HG03378 (cell line): ENCODE measurements around the gene ZNF521.

Experiments
- ATAC-seq: cut with Tn5 transposase; IDR thresholded peaks from one replicate; pipeline ENCODE4 v1.9.1; 2021; ENCODE audit warnings: mild to moderate bottlenecking, moderate library complexity; ENCODE audit not compliant: unreplicated experiment

ZNF521 gene

DNA sequence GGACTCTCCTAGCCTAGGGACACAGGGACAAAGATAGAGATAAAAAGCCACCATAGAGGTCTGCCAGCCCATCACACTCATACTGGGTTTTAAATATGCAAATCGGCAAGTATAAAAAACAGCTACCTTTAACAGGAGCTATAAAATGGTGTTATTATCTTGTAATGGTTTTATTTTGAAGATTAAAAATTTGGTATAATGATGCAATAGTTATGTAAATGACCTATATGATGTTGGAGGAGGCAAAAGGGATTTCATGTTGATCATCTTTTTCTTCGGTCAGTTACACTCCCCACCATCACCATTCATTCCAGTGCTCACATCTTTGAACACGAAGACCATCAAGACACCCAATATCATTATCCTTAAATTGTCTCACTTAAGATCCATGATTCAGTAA is 11.2 kb downstream of the ZNF521 start:
- ATAC-seq: no peak

DNA sequence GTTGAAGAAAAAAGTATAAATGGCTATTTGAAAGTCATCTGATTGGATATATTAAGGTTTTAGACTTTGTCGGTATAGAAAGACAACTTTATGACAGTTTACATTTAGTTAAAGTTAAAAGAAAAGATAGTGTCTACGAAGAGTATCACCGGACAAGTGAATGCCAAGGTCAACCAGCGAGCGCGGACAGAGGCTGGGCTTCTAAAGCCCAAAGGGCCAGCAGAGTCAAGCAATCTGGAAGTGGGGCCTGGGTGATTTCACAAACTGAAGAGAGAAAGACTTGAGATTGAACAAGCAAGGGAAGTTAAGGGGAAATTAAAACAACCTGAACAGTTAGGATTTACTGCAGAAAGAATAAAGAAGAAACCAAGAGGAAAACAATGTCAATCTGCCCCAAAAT is 16.3 kb downstream of the ZNF521 start:
- no peak for ATAC-seq

DNA sequence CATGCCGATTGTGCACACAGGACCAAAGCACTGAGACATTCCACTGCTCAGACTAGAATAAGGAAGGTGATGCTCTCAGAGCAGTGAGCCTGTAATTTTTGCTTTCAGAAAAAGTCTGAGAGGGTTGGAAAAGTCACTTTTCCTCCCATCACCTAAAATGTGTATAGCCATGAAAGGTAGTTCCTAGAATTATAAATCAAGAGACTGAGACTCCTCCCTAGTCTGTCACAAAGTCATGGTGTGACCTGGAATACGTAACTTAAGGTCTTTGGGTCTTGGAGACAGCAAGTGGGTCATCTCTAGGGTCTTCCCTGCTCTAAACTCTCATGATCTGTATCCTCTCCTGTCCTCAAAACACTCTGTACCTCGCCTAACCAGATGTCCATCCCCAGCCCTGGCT is 16.9 kb downstream of the ZNF521 start:
- no peak for ATAC-seq

DNA sequence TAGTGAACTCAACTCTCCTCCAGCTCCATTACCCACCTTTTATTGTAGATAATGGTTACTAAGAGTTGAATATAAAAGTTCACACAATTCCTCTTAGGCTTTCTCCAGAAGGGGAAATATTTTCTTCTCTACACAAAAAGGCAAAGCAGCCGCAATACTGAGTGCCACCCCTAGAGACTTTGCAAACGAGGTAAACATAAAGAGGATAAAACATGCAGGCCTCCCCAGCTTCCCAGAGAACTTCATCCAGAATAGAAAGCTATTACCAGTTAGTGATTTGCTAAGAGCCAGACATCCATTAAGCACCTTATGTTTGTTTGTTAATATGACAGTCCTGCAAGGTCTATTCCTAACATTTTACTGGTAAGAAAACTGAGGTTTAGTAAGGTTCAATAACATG is 17.4 kb downstream of the ZNF521 start:
- ATAC-seq: no peak

DNA sequence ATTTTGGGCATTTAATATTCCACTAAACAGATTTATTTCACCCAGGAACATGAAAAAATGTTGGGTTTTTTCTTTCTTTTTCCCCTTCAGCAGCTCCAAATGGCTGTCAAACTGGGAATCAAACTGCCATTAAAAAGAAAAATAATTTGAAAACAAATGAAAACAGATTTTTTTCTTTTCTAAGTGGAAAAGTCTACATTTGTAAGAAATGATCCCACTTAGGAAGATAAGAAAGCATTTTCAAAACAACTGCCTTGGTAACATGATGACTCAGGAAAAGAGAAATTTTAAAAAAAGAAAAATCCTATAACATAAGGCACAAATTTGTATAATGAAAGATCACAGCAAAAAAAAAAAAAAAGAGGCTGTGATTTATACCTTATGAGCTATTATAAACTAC is 20.0 kb downstream of the ZNF521 start:
- no peak for ATAC-seq

DNA sequence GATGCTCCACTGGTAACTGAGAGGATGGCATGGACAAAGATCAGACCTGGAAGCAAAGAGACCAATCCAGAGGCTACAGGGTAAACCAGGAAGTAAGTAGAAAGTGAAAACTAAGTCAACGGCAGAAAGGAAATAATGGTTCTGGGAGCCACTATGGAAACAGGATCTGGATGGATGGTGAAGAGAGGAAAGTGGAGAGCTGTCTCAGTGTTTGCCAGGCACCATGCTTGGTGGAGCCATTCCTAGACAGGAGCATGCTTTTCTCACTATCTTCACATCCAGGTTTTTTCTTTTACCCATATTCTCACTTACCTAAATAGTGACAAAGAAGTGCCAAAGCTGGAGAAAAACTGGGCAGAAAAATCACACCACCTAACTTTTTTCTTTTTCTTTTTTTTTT is 22.2 kb downstream of the ZNF521 start:
- no peak for ATAC-seq

DNA sequence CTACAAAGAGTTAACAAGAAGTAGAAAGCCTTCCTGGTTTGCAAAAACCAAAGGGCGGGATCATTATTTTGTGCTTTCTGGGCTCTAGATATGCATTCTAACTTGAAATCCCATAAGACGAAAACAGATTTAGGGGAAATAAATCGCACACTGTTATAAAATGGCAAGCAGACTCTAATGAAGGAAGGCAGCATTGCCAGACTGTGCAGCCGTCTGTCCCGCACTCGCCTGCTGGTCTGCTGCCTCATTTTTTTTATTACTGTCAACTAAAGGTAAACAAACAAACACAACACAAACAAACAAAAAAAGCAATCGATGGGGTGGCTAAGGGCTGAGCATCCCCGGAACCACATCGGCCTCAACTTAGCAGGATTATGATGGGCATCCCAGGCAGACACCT is 24.4 kb downstream of the ZNF521 start:
- no peak for ATAC-seq

DNA sequence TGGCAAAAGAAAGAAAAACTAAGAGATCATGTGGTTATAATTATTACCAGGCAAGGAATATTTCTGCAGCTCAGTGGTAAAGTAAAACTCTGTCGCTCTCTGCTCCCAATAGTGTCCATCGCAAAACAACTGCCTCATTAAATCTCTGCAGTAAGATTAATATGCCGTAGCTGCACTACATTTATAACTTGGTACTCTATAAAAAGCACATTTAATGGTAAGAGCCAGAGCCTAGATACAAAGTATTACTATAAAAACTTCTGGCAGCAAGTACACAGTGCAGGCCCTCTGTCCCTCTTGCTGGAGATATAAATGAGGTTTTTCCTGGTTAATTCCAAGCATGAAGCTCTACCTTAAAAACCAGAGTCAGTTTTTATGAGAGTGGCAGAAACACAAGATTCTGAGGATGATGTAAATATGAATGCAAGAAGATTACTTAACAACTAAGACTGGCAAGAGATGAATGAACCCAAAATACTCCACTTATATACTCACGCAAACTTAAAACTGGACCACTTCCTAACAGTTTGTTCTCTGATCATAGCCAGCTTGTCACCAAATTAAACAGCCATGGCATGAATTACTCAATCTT is 25.5 kb downstream of the ZNF521 start:
- ATAC-seq: no peak

- ATAC-seq: no peak
Measured at GRCh38 chr18:25322806-25323205, 29.2 kb downstream of the ZNF521 start.

GRCh38 chr18:25316381-25317018 is 35.5 kb downstream of the ZNF521 start:
- ATAC-seq: no peak

DNA sequence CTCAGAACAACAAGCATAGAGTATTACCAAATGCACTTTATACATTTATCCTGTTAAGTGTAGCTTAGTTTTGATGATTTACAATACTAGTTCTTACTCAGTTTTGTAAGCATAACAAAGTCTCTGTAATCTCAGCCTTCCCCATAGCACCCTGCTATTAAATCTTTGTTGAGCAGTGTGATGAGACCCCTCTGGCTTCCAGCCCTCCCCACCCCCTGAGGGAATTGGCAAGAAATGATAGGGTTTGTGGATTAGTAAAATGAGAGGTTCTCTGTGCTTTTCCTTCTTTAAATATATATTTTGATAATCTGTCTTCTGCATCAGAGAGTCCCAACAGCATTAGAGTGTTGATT is 37.2 kb downstream of the ZNF521 start:
- ATAC-seq: no peak

GRCh38 chr18:25314151-25314837 is 37.7 kb downstream of the ZNF521 start:
- no peak for ATAC-seq

DNA sequence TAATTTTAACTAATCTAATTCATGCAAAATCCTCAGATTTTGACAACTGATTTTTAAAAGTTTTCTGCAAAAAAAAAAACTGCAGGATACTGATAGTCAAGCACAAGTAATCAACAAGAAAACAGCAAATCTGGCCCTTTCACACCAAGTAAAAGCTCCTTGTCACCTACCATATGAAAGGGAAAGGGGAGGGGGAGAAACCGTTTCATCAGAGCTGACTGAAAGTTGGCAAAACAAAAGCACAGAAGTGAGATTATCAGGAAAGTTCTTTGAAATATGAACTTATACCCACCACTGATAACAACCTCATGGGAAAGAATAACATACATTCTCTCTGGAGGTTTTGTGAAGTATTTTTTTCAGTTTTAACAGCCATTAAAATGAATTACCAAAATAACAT is 38.7 kb downstream of the ZNF521 start:
- ATAC-seq: no peak

DNA sequence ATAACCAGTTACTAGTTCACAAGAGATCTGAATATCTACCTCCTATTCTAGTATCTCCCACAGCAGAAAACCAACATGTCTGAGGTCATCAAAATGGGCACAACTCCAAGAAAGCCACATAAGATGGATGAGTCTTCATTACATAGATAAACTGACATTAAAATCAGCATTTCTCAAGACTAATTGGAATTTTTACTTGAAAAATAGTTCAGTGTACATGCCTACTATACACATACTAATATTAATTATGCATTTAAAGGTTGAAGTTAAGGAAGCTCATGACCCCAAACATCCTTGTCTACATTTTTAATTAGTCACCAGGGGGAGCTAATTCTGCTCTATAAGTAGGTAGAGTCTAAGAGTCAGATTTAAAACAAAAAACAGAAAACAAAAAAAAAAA is 41.9 kb downstream of the ZNF521 start:
- ATAC-seq: no peak

DNA sequence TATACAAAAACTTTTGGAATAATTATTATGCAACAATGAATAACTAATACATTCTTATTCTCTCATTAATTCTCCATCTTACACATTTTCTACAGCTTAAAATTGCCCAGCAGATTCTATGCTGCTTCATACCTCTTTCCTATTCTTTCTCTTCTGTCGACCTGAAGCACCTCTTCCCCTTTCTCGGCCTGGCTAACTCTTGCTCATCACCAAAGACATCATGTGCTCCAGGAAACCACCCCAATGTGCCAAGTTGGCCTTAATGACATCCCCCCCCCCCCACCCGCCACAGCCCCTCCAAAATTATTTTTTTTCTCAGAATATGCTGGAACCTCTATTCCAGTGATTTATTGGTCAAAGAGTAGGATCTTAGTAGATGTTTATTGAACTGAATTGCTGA is 43.6 kb downstream of the ZNF521 start:
- no peak for ATAC-seq

DNA sequence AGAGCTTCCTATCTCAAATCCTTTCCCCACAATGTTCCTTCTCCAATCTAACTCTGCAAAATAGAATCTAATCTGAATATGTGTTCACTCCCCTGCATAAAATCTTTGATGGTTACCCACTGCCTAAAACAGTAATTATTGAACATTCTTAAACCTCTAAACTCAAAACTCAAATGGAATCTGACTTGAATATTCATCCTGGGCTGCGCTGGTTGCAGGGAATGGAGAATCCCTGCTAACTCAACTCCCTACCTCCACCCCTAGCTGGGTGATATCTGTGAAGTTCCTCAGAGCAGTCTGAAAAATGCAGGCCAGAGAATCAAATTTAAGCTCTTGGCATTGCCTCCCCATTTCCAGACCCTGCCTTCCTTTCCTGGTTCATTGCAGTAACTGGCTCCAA is 44.8 kb downstream of the ZNF521 start:
- no peak for ATAC-seq

DNA sequence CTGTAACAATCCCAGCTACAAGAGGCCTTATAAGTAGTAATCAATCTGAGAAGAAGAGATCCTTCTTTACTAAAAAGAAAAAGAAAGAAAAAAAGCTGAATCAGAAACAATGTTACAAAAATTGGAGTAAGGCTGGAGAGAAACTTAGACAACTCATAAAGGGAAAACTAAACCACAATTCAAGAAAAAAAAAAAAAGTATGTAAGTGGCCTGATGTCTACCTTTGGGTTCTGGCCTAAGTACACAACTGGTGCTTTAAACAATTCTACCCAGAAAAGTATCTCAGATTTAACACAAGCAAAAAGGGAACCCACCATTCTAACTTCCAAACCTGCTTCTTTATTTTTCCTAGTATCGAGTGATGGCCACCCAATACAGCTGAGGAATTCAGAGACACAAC is 45.3 kb downstream of the ZNF521 start:
- no peak for ATAC-seq

- no peak for ATAC-seq
Measured at GRCh38 chr18:25305584-25305983, 46.4 kb downstream of the ZNF521 start.

DNA sequence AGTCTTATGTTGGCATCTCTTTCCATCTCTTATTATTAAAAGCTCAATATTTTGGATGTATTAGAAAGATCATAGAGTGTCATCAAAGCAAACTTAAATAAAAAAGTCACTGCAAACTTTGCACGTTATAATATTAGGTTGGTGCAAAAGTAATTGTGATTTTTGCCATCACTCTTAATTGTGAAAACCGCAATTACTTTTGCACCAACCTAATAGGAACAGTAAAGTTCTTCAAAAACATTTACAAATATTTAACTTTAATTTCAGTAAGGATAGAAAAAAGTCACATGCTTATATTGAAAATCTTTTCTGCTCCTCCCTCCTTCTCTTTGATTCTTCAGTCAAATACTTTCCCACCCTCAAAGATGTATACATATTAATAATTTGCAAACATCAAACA is 51.5 kb downstream of the ZNF521 start:
- no peak for ATAC-seq

GRCh38 chr18:25299426-25300300 is 52.3 kb downstream of the ZNF521 start:
- no peak for ATAC-seq

GRCh38 chr18:25298853-25299274 is 53.1 kb downstream of the ZNF521 start:
- no peak for ATAC-seq
